Neural crest cell (in vitro differentiated cells): Measurements from ENCODE around the gene HAT1. TPM values are rescaled to one million over a fixed set of nuclear protein-coding genes. Genes with fewer than 3 reads are reported as not detected.
"Not testable (repeated sequence)": the region's sequence is repeated elsewhere in the genome, so short reads cannot be mapped to it uniquely, and the experiment has no call there.

ENCODE experiments used
- DNase-seq: peaks from one replicate; pipeline ENCODE4 v3.0.0; 2021; ENCODE audit warnings: low read depth, mixed read lengths, low spot score
- H3K27ac Mint-ChIP-seq: one replicate; pipeline ENCODE4 v1.8.0; 2021; ENCODE audit warnings: mild to moderate bottlenecking, mixed read lengths; ENCODE audit not compliant: unreplicated experiment
- H3K27me3 Mint-ChIP-seq: 2 replicates; pipeline ENCODE4 v1.8.0; 2021; ENCODE audit warnings: low read depth, mild to moderate bottlenecking, mixed read lengths
- H3K36me3 Mint-ChIP-seq: 2 replicates; pipeline ENCODE4 v1.8.0; 2021; ENCODE audit warnings: low read depth, mild to moderate bottlenecking, mixed read lengths
- H3K4me1 Mint-ChIP-seq: 2 replicates; pipeline ENCODE4 v1.8.0; 2021; ENCODE audit warnings: mixed read lengths
- H3K4me3 Mint-ChIP-seq: one replicate; pipeline ENCODE4 v1.8.0; 2021; ENCODE audit warnings: mild to moderate bottlenecking, mixed read lengths
- H3K9me3 Mint-ChIP-seq: 2 replicates; pipeline ENCODE4 v1.8.0; 2021; ENCODE audit warnings: mixed read lengths
- total RNA-seq: library from RNA; stranded (reverse); gene quantifications from 2 replicates; pipeline ENCODE4 v1.2.1, GENCODE V29; 2021
- TF ChIP-seq, protein P1 (sequence below): fragments of 200-600 bp; sonication (generic); conservative IDR thresholded peaks from 2 replicates; pipeline ENCODE4 v1.5.0; 2021; ENCODE audit warnings: antibody characterized with exemption, mild to moderate bottlenecking

Gene HAT1
- total RNA-seq, 1 donor from 2014 or later: 70.8 TPM

DNA sequence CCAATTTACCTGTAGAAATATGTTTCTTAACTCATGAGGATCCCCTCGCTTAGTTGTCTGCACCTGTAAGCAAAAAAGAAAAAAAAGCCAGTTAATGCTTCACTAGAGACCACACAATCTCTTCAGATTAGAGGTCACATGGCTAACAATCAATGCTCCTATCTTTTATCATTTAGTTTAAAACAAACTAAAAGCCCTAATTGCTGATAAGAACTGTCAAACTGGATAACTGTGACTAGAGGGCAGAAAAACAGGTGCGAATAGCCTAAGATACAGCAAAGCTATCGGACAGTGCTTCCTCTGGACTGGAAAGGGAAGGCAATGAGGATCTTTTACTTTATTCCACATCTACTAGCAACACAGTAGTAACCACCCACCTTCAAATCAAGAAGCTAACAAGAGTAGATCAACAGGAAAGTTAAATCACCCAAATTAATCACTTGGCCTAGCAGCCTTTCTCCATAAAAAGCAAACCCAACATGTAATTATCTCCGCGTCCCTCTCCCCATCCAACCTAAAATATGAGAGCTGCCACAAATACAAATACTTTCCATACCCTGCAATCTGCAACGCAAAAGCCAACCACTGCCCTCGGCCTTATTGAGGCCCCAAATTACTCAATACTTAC is 29.0 kb upstream of the HAT1 start:
- no peak overlapping the region for H3K27ac Mint-ChIP-seq
- DNase-seq: no peak
- TF ChIP-seq, protein P1, sequence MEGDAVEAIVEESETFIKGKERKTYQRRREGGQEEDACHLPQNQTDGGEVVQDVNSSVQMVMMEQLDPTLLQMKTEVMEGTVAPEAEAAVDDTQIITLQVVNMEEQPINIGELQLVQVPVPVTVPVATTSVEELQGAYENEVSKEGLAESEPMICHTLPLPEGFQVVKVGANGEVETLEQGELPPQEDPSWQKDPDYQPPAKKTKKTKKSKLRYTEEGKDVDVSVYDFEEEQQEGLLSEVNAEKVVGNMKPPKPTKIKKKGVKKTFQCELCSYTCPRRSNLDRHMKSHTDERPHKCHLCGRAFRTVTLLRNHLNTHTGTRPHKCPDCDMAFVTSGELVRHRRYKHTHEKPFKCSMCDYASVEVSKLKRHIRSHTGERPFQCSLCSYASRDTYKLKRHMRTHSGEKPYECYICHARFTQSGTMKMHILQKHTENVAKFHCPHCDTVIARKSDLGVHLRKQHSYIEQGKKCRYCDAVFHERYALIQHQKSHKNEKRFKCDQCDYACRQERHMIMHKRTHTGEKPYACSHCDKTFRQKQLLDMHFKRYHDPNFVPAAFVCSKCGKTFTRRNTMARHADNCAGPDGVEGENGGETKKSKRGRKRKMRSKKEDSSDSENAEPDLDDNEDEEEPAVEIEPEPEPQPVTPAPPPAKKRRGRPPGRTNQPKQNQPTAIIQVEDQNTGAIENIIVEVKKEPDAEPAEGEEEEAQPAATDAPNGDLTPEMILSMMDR: no peak
- H3K4me1 Mint-ChIP-seq: peaks cover 28% of the 10 kb centered on the region
- H3K4me3 Mint-ChIP-seq: peak overlapping the region; percentile 99
- no peaks in the 10 kb centered on the region for H3K9me3 Mint-ChIP-seq
- no peaks in the 10 kb centered on the region for H3K27me3 Mint-ChIP-seq
- H3K36me3 Mint-ChIP-seq: peaks cover 2% of the 10 kb centered on the region

DNA sequence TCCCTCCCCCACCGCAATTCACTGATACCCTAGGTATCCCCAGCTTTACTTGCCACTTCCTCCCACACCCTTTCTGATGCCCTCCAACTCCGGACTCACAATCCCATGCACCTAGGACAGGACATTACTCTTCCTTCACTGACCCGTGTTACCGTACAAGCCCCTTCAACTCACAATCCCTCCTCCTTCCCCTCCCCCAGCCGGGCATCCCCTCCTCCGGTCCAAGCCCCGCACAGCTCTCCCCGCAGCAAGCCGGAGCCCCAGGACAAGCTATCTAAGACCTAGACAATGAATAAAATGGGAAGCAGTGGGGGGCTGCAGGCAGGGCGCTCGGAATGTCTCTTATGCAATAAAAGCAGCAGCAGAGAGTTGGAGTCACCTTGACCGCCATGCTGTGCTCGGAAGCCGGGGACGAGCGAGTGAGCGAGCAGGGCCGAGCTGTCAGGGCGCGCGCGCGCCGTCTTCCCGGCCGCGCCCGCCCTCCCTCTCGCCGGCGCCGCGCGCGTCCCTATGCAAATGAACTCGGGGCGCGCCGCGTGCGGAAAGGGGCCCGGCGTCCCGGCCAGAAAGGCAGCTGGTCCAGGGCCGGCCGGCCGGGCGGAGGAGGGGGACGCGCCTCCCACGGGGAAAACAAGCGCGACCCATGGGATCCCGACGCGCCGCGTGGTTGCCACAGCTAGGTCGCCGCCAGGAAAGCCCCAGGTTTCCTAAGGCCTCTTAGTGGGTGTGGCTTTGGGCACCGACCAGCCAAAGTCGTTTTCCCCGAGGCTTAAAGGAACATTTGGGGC is 28.2 kb upstream of the HAT1 start, which contains the start of gene SLC25A12:
Gene SLC25A12, minus strand, starts transcription at position 421 of the 788 bp plus-strand sequence. Its CDS starts 30 bp downstream, at position 391.
- Mint-ChIP-seq H3K36me3 (peaks cover 2% of the 10 kb centered on the region), H3K27me3 (no peaks in the 10 kb centered on the region), H3K4me1 (peaks cover 28% of the 10 kb centered on the region), H3K4me3 (peak within 1 kb of the TSS; percentile 99), H3K27ac (peak within 1 kb of the TSS; percentile 79), H3K9me3 (no peaks in the 10 kb centered on the region)
- TF ChIP-seq, protein P1: no peak
- DNase-seq: peak; percentile 65

DNA sequence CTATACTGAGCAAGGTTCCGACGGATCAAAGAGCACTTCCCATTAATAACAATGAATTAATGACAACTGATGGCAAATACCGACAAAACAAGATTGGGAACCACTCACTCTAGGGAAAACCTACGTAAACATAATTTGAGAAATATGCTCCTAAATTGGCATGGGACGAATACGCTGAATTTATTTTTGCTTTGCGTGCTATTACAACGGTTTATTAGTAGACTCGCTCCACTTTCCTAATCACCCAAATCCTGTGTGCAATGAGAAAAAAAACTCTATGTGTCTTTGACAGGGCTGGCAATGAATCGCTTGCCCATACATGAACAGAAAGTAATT is 27.7 kb upstream of the HAT1 start:
- H3K9me3 Mint-ChIP-seq: no peaks in the 10 kb centered on the region
- peaks cover 2% of the 10 kb centered on the region for H3K36me3 Mint-ChIP-seq
- H3K27ac Mint-ChIP-seq: no peak overlapping the region
- peaks cover 28% of the 10 kb centered on the region for H3K4me1 Mint-ChIP-seq
- H3K4me3 Mint-ChIP-seq: peak overlapping the region; percentile 90
- no peaks in the 10 kb centered on the region for H3K27me3 Mint-ChIP-seq
- TF ChIP-seq, protein P1: no peak
- no peak for DNase-seq

DNA sequence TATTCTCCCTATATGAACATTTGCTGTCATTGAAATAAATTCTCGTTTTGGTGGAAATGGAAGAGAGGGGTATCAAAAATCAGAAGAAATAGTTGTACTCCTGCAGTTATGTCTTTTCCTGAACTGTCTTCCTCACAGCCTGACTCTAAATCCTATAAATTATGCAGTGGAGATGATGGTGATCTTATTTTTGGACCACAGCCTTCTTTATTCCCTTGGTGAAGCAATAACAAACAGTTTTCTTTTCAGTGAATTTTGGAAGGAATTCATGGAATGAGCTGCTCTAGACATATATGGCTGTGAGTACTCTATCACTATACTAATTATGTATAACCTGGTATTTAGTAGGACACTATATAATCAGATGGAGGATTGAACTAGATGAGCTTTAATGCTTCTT is 26.5 kb upstream of the HAT1 start:
- Mint-ChIP-seq H3K9me3 (no peaks in the 10 kb centered on the region), H3K4me1 (peaks cover 28% of the 10 kb centered on the region), H3K27me3 (no peaks in the 10 kb centered on the region), H3K27ac (no peak overlapping the region), H3K4me3 (peak overlapping the region; percentile 10), H3K36me3 (no peaks in the 10 kb centered on the region)
- no peak for DNase-seq
- TF ChIP-seq, protein P1: no peak

DNA sequence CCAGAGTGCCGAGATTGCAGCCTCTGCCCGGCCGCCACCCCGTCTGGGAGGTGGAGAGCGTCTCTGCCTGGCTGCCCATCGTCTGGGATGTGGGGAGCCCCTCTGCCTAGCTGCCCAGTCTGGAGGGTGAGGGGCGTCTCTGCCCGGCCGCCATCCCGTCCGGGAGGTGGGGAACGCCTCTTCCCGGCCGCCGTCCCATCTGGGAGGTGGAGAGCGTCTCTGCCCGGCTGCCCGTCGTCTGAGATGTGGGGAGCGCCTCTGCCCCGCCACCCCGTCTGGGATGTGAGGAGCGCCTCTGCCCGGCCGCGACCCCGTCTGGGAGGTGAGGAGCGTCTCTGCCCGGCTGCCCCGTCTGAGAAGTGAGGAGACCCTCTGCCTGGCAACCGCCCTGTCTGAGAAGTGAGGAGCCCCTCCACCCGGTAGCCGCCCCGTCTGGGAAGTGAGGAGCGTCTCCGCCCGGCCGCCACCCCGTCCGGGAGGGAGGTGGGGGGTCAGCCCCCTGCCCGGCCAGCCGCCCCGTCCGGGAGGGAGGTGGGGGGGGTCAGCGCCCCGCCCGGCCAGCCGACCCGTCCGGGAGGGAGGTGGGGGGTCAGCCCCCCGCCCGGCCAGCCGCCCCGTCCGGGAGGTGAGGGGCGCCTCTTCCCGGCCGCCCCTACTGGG is 22.5 kb upstream of the HAT1 start:
- not testable (repeated sequence) for H3K27me3 Mint-ChIP-seq, H3K9me3 Mint-ChIP-seq, DNase-seq, H3K27ac Mint-ChIP-seq, H3K4me3 Mint-ChIP-seq, H3K4me1 Mint-ChIP-seq, H3K36me3 Mint-ChIP-seq
